NCI-H1105 (cell line): ENCODE data around the gene QDPR.

Experiments used
- DNase-seq: peaks from one replicate; lab custom pipeline; 2025; lab: John Stamatoyannopoulos, UW

Gene QDPR

GRCh38 chr4:17528551-17529165, 16.8 kb upstream of the QDPR start:
- DNase-seq: no peak

DNA sequence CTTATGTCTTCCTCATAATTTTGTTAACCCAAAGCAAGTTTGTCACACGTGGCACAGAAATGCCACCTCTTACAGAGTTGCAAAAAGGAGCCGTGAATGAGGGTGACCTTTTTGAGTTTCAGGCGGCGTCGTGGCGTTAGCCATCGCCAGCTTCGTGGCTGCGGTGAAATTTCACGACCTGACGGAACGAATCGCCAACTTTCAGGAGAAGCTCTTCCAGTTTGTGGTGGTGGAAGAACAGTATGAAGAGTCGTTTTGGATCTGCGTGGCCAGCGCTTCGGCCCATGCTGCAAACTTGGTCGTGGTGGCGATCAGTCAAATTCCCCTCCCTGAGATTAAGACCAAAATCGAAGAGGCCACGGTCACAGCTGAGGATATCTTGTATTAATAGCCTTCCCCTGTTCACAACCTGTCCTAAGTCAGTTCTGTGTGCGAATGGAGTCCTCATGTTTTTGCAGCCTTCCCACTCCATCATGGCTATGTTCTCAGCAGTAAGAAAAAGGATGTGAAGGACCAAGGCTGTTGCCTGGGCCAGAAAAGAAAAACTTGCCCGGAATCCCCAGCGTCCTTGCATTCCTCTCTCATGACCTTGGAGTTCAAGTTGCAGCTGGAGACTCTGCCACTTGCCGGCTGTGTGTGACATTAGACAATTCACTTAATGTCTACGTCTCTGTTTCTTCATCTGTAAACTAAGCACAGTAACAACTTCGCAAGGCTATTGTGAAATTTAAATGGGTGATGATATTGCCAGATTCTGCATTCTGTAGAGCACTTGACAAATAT, 15.0 kb upstream of the QDPR start:
- no peak for DNase-seq

DNA sequence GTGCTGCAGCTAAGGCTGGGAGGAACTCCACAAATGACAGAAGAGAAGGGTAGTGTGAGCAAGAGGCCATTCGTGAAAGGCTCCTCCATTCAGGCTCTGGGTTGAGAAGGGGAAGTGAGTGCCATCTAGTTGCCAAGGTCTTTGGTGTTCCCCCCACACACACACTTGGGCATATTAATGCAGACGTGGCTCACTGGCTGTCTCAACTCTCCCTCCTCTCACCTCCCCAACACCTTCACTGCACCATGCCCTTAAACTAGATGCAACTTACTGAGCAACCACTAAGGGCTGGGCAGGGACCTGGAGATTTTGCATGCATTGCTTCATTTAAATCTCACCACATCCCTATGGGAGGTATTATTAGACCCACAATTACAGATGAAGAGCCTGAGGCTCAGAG, 11.8 kb upstream of the QDPR start:
- DNase-seq: no peak

GRCh38 chr4:17521595-17521994, 9.7 kb upstream of the QDPR start:
- DNase-seq: no peak

- DNase-seq: no peak
Observed at GRCh38 chr4:17517664-17518063, 5.8 kb upstream of the QDPR start.

DNA sequence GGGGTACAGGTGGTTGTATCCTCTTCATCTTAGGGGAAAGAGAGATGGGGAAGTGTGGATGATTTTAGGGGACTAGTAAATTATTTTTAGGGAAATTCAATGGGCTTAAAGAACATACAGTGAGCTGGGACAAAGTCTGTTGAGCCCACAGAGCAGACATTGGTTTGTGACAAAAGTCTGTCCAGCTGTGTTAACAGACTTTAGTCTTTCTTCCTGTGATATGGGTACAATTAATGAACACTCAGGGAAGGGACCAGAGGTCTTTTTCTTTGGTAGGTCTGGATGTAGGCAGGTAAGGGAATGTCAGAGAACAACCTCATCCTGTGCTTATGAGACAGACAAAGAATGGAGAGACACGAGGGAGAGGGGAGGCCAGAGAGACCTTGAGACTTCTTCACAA, 5.1 kb upstream of the QDPR start:
- DNase-seq: no peak

DNA sequence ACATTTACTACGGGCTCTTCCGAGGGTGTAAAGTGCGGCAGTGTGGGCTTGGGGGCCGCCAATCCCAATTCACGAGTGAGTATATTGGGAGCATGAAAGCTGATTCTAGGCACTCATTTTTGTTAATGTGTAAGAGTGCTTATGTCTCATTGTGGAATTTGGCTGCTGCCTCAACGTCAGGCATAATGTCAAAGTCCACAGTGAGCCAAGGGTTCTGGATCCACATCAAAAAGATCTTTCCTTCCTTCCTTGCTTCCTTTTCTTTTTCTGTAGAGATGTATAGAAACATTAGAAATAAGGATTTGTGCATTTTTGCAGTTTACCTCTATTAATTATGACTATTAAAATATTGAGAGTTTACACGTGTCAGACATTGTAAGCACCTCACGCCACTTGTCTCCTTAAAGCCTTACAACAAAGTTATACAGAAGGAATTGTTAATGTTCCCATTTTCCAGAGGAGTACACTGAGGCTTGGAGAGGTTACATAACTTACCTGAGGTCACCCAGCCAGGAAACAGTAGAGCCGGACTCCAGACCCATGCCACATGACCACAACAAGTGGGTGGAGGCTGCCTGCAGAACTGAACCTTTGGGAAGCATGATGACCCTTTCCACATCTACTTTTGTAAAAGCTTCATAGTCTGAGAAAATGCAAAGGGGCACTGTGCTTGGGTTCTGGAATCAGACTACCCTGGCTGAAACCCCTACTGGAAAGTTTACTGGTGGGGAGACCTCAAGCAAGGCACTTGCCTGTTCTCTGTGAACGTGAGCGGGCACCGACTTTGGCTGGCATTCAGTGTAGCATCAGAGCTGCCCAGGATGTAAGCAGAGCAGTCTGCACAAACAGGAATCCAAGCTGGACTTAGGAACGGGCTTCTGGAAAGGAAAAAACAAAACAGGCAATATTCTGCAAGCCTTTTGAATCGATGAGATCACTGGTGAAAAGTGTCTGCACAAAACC, 3.8 kb upstream of the QDPR start:
- no peak for DNase-seq

DNA sequence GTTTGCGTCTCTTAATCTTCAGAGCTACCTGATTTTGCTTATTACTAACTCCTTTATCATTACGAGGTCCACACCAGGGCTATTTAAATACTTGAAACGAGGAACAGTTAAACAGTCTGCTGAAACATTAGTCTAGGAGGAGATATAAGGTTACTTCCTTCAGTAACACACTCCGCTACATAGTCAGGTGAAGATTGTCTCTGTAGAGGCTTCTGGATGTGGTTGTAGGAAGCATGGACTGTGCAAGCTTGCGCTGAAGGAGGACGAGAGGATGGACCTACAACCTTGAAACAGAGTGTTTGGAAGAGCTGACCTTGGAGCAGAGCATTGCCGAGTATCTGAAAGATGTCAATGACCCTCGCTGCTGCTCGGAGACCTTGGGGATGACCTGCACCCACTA, 3.0 kb upstream of the QDPR start, which contains the start of gene CLRN2:
Gene CLRN2, plus strand, starts transcription at position 301 of the 400 bp plus-strand sequence. CDS start 102 bp downstream, outside the sequence.
- no peak for DNase-seq

DNA sequence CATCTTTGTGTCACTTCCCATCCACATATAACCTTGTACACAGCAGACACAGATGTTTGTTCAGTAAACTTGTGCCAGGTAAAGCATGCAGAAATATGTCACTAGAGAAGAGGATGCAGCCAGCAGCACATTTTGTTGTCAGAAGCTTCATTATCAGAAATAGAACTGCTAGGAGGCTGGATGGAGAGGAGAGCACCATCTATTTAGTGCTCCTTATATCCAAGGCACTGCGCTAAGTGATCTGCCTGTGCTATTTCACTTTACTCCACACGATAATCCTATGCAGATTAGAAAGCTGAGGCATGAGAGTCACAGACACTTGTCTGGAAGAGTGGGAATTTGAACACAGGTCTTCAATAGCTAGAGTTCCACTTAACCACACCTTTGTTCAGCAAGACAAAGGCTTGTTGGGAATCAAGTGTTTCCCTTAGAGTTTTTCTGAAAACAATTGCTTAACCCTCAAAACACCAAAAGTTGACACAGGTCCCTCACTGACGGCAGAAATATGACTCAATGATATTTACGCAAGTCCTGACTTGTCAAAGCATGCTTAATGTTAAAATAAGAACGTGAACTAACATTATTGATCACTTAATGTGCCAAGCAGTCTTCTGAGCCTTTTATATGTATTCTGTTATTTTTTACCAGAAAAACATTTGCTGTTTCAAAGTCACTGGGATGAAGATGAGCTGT, 1.2 kb upstream of the QDPR start:
- no peak for DNase-seq

DNA sequence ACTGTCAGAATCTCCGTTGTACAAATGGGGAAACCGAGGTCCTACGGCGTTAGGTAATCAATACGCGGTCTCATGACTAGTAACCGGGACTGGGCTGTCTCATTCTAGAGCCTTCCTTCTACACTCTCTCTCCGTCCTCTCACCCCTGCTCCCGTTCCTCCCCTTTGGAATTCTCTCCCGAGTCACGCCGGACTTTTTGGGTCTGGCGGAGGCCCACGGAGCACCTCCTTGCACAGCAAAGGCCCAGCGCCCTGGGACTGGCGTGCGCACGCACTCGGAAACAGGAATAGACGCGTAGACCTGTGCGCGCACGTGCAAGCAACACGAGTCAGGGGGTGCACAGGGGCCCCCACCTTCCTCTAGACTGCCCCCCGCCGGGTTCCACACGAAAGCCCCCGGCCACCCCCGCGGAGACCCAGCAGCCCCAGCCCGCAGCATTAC, 361 bp downstream of the QDPR start:
- no peak for DNase-seq

DNA sequence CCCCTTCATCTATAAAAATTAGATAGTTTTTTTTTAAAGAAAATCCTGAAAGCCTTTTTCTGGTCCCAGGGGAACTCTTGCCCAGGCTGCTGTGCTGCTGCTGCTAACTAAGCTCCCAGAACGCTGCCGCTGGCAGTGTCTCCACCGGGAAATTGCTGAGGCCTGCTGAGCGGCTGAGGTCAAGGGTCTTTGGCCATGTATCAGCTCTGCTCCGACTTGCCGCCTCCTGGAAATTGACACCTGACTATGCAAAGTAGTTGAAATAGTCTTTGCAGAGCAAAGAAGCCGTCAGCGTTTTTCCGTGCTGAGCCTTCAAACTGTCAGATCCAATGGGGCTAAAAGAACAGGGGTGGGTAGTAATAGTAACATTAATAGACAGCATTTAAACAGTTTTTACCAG, 839 bp downstream of the QDPR start:
- no peak for DNase-seq

- no peak for DNase-seq
Observed at GRCh38 chr4:17510582-17510981, 1.3 kb downstream of the QDPR start.

GRCh38 chr4:17504081-17504480, 7.8 kb downstream of the QDPR start:
- no peak for DNase-seq

DNA sequence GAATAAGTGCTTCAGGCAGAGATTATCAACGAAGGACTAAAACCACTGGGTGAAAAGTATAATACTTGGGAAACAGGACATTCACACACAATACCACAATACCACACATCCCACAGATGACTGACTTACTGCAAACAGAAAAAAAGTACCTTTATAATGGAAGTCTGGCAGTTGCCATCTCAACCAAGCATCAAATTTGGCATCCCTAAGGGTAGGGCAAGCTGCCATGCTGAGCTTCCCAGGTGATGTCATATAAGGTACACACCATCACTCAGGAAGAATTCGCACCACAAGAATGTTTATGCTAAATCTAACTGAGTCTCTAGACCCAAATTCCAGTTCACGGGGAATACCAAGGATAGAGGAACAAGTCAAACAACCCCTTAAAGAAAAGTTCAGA, 9.1 kb downstream of the QDPR start:
- DNase-seq: no peak

DNA sequence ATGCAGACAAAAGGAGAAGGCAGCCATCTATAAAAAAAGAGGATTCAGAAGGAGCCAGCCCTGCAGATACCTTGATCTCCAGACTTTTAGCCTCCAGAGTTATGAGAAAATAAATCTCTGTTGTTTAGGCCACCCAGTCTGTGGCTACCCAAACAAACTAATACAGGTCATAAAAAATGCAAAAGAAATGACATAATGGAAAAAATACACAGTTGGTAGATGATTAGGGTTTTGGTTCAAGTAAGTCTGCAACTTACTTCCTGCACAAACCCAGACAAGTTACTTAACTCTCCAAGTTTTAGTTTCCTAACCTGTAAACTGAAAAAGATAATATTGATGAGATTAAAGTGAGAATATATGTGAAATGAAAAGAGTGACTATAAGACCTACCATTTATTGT, 11.3 kb downstream of the QDPR start:
- DNase-seq: no peak

DNA sequence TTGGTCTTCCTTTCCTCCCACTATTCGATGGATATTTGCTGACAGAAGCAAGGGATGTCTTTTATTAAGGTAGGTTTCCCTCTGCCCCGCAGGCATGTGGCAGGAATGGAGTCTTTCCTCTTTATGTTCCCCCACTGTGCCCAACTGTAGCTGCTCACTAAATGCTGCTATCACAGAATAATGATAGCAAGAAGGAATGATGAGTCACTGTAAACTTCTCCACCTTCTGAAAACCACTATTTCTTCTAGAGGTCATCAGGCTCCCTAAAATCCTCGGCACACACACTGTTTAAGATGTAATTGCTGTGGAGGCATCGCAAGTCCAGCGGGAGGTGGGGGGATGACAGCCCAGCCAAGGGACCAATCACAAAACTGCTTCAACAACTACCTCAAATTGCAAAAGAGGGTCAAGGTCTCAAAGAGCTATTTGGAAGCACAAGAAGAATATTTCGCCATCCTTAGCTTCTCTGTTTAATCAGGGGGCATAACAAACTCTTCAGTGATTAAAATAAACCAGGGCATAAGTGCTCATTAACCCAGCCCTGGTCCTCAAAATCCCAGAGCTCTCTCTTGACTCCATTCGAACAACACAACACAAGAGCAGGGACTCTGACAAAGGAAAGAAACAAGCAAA, 13.9 kb downstream of the QDPR start:
- DNase-seq: no peak

DNA sequence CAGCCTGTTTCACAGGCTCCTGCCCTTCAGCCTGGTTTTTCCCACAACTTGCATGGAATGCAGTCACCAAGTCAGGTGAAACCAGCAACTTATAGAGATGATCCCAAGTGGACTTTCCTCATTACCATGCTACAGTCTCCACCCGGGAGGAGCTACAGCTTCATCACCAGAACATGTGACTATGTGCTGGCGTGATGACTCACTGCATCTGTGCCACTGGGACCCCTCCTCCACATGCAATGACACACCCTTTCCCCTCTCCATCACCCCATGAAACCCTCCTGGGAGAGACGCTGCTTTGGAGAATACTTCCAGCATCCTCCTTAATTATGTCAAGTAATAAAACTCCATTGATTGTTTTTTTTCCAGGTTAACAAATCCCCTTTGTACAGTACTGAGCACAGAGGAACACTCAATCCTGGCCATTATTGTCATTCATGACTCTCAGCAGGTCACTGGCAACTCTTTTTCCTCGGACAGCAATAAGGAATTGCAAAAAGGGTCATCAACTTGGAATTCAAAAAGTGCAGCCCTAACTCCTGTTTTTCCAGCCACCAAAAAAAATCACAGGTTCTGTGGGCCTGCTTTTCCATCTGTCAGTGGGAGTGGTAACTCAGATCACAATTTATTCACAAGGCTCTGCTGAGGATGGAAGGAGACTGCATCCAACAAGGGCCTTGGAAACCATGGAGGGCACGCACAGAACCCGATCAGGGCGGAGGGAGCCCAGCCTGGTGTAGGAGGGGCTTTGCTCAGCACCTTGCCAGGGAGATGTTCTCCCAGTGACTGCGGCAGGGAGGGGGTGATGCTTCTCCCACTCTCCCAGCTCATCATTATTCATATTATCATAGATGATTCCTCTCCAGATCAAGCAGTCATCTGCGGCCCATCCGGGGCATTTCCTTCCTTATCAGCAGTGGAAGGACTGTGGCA, 17.4 kb downstream of the QDPR start:
- DNase-seq: no peak

DNA sequence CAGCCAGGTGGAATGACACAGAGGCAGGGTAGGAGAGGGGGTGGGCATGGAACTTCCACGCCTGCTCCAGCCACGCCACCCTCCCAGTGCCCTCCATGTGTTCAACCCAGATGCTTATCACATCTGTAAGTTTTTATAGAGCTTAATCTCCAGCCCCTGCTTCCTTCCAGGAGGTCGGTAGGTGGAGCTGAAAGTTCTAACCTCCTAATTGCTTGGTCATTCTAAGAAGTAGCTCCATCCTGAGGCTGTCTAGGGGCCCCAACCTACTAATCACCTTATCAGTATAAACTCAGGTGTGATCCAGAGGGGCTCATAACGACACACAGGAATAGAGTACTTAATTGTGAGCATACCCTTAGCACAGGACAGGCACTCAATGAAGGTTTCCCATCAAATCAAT, 18.3 kb downstream of the QDPR start:
- DNase-seq: no peak

- DNase-seq: no peak
Observed at GRCh38 chr4:17492876-17493275, 19.0 kb downstream of the QDPR start.

DNA sequence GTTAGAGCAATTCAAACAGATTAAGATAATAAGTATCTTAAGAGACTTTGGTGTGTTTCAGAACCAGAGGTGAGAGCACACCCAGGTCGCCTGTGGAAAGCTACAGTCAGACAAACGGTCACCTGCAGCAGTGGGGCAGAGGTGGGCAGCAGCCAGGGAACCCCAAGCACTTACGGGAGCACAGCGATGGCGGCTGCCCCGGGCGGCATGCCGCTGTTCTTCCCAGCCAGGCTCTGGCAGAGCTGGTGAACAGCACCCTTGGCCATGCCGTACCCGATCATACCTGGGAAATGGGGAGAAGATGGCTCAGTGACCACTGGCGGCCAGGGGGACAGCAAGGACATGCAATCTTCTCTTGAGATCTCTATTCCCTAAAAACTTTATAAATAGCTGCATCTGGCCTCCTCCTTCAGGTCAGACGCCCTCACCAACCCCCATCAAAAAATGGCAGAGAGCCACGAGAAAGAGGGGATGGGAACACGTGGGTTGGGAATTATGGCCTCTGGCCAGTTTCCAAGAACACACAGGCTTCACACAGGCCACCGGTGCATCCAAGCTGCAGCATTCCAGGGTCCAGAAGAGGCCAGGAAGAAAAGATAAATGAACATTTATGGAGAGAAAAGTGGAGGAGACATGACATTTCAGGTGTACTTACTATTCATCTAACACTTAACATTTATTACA, 19.7 kb downstream of the QDPR start:
- DNase-seq: peak; percentile 44
